T-cell (primary cell): ENCODE data around the gene PRPS1. TPM values are rescaled to one million over a fixed set of nuclear protein-coding genes. Genes with fewer than 3 reads are reported as not detected.

Experiments
- ATAC-seq, 4 experiments: fragments of 200-7000 bp in 3 of 4; fragments of 150-1000 bp in 1 of 4; cut with Tn5 transposase; replicated peaks in 1 of 4; 1 replicate in 3 of 4; 2 replicates in 1 of 4; pipeline ENCODE4 v1.10.0; 2021; ENCODE audit warnings: moderate library complexity in 3 of 4, mild to moderate bottlenecking in 2 of 4, moderate number of reproducible peaks in 1 of 4
- CTCF ChIA-PET, 2 donors: fragments of 300-600 bp; sonication (Branson Sonifier 250); formaldehyde crosslinking; loops; one replicate each; lab custom pipeline; 2022; ENCODE audit warnings: antibody characterized with exemption in 2 of 2; lab: Charles Lee
- POLR2A ChIA-PET, 2 donors: fragments of 300-600 bp; sonication (Branson Sonifier 250); formaldehyde crosslinking; loops; one replicate each; lab custom pipeline; 2022; ENCODE audit warnings: antibody characterized with exemption in 2 of 2; lab: Charles Lee
- DNase-seq, 35 experiments: peaks; one replicate each; pipeline versions ENCODE4 v3.0.0 to v3.0.0-alpha.2; 2013 to 2023
- H3K27ac ChIP-seq: one replicate; pipeline ENCODE4 v1.5.1; 2013; ENCODE audit warnings: low read length
- H3K27me3 ChIP-seq, 2 experiments: replicated peaks in 1 of 2; 1 replicate in 1 of 2; 2 replicates in 1 of 2; pipeline versions ENCODE4 v1.6.1 to v1.7.0; 2013; ENCODE audit warnings: low read length in 1 of 2, mixed read lengths in 1 of 2; ENCODE audit not compliant: control insufficient read depth in 2 of 2, insufficient read depth in 2 of 2; ENCODE audit errors: extremely low read depth in 1 of 2
- H3K36me3 ChIP-seq, 2 donors: 1 replicate in 1 of 2; 2 replicates in 1 of 2; pipeline versions ENCODE4 v1.6.1 to v1.7.0; 2013; ENCODE audit warnings: low read length in 1 of 2; ENCODE audit not compliant: control insufficient read depth in 2 of 2, insufficient read depth in 1 of 2; ENCODE audit errors: extremely low read depth in 1 of 2
- H3K4me1 ChIP-seq, 2 experiments: 1 replicate in 1 of 2; 2 replicates in 1 of 2; pipeline versions ENCODE4 v1.6.1 to v1.7.0; 2013; ENCODE audit warnings: low read length in 2 of 2, mixed read lengths in 1 of 2; ENCODE audit not compliant: insufficient read depth in 2 of 2, control insufficient read depth in 1 of 2; ENCODE audit errors: extremely low read depth in 1 of 2
- H3K4me3 ChIP-seq, 2 donors: 1 replicate in 1 of 2; 2 replicates in 1 of 2; pipeline versions ENCODE4 v1.5.1 to v1.7.0; 2013; ENCODE audit warnings: mild to moderate bottlenecking in 2 of 2, low read length in 1 of 2, moderate library complexity in 1 of 2; ENCODE audit not compliant: control insufficient read depth in 1 of 2; ENCODE audit errors: extremely low read depth in 1 of 2
- H3K9me3 ChIP-seq: 2 replicates; pipeline ENCODE4 v1.7.0; 2013
- H3K27ac Mint-ChIP-seq, 2 donors: one replicate each; pipeline ENCODE4 v1.8.0; 2020 to 2021; ENCODE audit warnings: mild to moderate bottlenecking in 2 of 2, mixed read lengths in 2 of 2
- H3K27me3 Mint-ChIP-seq, 2 donors: one replicate each; pipeline ENCODE4 v1.8.0; 2021 to 2022; ENCODE audit warnings: mixed read lengths in 2 of 2
- H3K36me3 Mint-ChIP-seq: one replicate; pipeline ENCODE4 v1.8.0; 2021; ENCODE audit warnings: mixed read lengths
- H3K4me1 Mint-ChIP-seq, 3 donors: one replicate each; pipeline ENCODE4 v1.8.0; 2020 to 2022; ENCODE audit warnings: mixed read lengths in 3 of 3, mild to moderate bottlenecking in 1 of 3
- H3K4me3 Mint-ChIP-seq, 3 donors: one replicate each; pipeline ENCODE4 v1.8.0; 2020 to 2022; ENCODE audit warnings: mild to moderate bottlenecking in 3 of 3, mixed read lengths in 3 of 3, moderate library complexity in 3 of 3
- H3K9me3 Mint-ChIP-seq, 3 donors: one replicate each; pipeline ENCODE4 v1.8.0; 2020 to 2022; ENCODE audit warnings: mixed read lengths in 3 of 3
- WGBS: methylation state at CpG from one replicate; pipeline ENCODE4 v1.1.5; 2013; ENCODE audit warnings: missing lambda C conversion rate; ENCODE audit not compliant: insufficient coverage; 5-methylcytosine and 5-hydroxymethylcytosine counted together
- total RNA-seq, 35 experiments: library from RNA in 6 of 35; stranded (reverse) in 6 of 35; fragments of 120-200 nt in 1 of 35; gene quantifications; one replicate each; pipeline versions ENCODE4 v1.2.1 to v1.2.4 and lab custom pipeline; 2013 to 2026

The PRPS1 gene
- total RNA-seq, 5 donors from 2014 or later (not counting 1 experiment from before 2014, with no cell fraction given): 57.9 to 74.0 (median 60.7) TPM

DNA sequence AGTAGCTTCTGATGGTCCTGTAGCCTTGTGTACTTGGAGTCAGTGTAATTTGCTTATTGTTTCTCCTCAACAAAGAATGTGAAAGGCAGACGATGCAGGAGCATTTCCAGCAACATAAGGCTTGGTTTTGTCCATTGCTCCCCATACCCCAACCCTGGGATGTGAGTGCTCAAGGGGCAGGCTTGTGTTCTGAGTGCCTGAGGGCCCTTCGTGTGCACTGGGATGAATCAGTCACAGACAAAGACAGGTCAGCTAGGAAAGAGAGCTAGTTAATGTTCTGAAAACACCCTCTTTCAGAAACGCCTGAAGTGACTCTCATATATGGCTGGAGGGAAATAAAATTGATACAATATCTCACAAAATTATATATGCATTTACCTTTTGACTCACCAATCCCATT lies 59.1 kb downstream of the PRPS1 start:
- CTCF ChIA-PET: no interaction called here
- no peak overlapping the region for H3K27ac Mint-ChIP-seq
- WGBS: no CpG with 5 or more reads among the region's 3 CpGs

DNA sequence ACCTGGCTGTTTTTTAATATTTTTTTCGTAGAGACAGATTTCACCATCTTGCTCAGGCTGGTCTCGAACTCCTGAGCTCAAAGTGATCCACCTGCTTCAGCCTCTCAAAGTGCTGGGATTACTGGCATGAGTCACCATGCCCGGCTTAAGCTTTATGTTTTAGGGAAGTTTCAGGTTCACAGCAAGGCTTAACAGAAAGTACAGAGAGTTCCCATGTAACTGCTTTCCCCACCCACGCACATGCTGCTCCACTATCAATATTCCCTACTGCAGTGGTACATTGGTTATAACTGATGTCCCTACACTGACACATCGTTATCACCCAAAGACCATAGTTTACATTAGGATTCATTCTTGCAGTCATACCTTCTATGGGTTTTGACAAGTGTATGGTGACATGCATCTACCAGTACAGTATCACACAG lies 62.7 kb downstream of the PRPS1 start:
- Histone ChIP-seq H3K27ac (no peak overlapping the region), H3K9me3 (no peaks in the 10 kb centered on the region), H3K4me3 (no peak overlapping the region), H3K36me3 (no peaks in the 10 kb centered on the region), H3K4me1 (peaks cover 0 to 5% of the 10 kb centered on the region in 2 experiments), H3K27me3 (no peaks in the 10 kb centered on the region)
- peaks cover 7 to 16% (median 14%) of the 10 kb centered on the region in 3 donors for H3K4me1 Mint-ChIP-seq
- DNase-seq (no peak), ATAC-seq (no peak)
- WGBS: no CpG with 5 or more reads among the region's 5 CpGs
- CTCF ChIA-PET: no interaction called here
- no peaks in the 10 kb centered on the region for H3K36me3 Mint-ChIP-seq
- POLR2A ChIA-PET: no interaction called here
- H3K9me3 Mint-ChIP-seq: no peaks in the 10 kb centered on the region
- H3K27me3 Mint-ChIP-seq: peaks cover 0 to 3% of the 10 kb centered on the region in 2 donors
- H3K4me3 Mint-ChIP-seq: no peak overlapping the region
- H3K27ac Mint-ChIP-seq: no peak overlapping the region

More for the DNA sequence above, 59.1 kb downstream of the PRPS1 start:
- H3K4me1 ChIP-seq: peaks cover 3 to 23% of the 10 kb centered on the region in 2 experiments
- Mint-ChIP-seq H3K36me3 (no peaks in the 10 kb centered on the region), H3K4me3 (no peak overlapping the region), H3K4me1 (peaks cover 30 to 41% (median 37%) of the 10 kb centered on the region in 3 donors), H3K9me3 (no peaks in the 10 kb centered on the region), H3K27me3 (peaks cover 0 to 7% of the 10 kb centered on the region in 2 donors)
- no peaks in the 10 kb centered on the region for H3K27me3 ChIP-seq
- no peaks in the 10 kb centered on the region for H3K36me3 ChIP-seq
- H3K4me3 ChIP-seq: no peak overlapping the region
- no peak overlapping the region for H3K27ac ChIP-seq
- H3K9me3 ChIP-seq: no peaks in the 10 kb centered on the region
- no peak for DNase-seq
- ATAC-seq: no peak
- POLR2A ChIA-PET: no interaction called here

GRCh38 chrX:107699616-107700015 lies 71.3 kb downstream of the PRPS1 start:
- no peak for DNase-seq
- no peak overlapping the region for H3K27ac Mint-ChIP-seq
- no peak overlapping the region for H3K4me3 ChIP-seq
- CTCF ChIA-PET: no interaction called here
- H3K27ac ChIP-seq: no peak overlapping the region
- H3K36me3 ChIP-seq: no peaks in the 10 kb centered on the region
- peaks cover 0 to 2% of the 10 kb centered on the region in 2 experiments for H3K4me1 ChIP-seq
- POLR2A ChIA-PET: interaction anchor here (0.6 to 0.8 kb wide), 2 partner anchors 12 to 16 kb away, joined by 3 read pairs; no protein-coding TSS in a partner anchor
- H3K9me3 Mint-ChIP-seq: no peaks in the 10 kb centered on the region
- no peak for ATAC-seq
- H3K27me3 Mint-ChIP-seq: peaks cover 0 to 21% of the 10 kb centered on the region in 2 donors
- H3K4me3 Mint-ChIP-seq: no peak overlapping the region
- no peaks in the 10 kb centered on the region for H3K27me3 ChIP-seq
- no peaks in the 10 kb centered on the region for H3K9me3 ChIP-seq
- peaks cover 21 to 27% (median 22%) of the 10 kb centered on the region in 3 donors for H3K4me1 Mint-ChIP-seq
- no peaks in the 10 kb centered on the region for H3K36me3 Mint-ChIP-seq
- no CpG with 5 or more reads among the region's 2 CpGs for WGBS

DNA sequence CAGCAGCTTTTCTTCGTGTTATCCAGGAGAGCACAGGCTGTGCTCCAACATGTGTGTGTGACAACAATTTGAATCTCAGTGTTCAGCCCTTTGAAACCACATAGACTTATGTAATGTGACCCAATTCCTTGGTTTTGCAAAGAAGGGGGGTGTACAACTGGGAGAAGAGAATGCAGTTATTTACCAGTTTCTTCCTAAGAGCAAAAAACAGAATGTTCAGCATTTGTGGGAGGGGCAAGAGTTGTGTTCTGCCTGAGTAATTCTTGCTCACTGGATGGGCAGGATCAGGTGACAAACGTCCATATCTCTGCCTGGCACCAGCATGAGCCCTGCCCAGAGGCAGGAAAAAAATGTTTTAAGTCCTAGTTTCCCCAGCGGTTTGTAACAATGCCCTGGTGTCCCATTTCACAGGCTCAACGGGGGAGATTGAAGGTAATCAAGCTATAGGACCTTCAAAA lies 72.0 kb downstream of the PRPS1 start:
- H3K27ac ChIP-seq: no peak overlapping the region
- no peaks in the 10 kb centered on the region for H3K9me3 Mint-ChIP-seq
- peaks cover 21 to 27% (median 22%) of the 10 kb centered on the region in 3 donors for H3K4me1 Mint-ChIP-seq
- no peaks in the 10 kb centered on the region for H3K27me3 ChIP-seq
- H3K27ac Mint-ChIP-seq: no peak overlapping the region
- H3K4me1 ChIP-seq: peaks cover 0 to 2% of the 10 kb centered on the region in 2 experiments
- no peaks in the 10 kb centered on the region for H3K9me3 ChIP-seq
- H3K27me3 Mint-ChIP-seq: peaks cover 0 to 19% of the 10 kb centered on the region in 2 donors
- WGBS: no CpG with 5 or more reads among the region's 4 CpGs
- DNase-seq (no peak), ATAC-seq (no peak)
- no peak overlapping the region for H3K4me3 ChIP-seq
- no peaks in the 10 kb centered on the region for H3K36me3 Mint-ChIP-seq
- POLR2A ChIA-PET: no interaction called here
- no peaks in the 10 kb centered on the region for H3K36me3 ChIP-seq
- no peak overlapping the region for H3K4me3 Mint-ChIP-seq
- CTCF ChIA-PET: interaction anchor here in 1 of 2 donors (1.0 kb wide), 1 partner anchor 27 kb away, joined by 3 read pairs; no protein-coding TSS in a partner anchor

Other genes with a start within 250 kb of the PRPS1 start
- 1 to 10 TPM in 2 of 5 donors, under 1 TPM in 3; 0.12 to 1.6 (median 0.86) TPM for gene FRMPD3, start 178.9 kb upstream of the PRPS1 start, total RNA-seq
- 1,000 to 10,000 TPM in 2 of 5 donors, 100 to 1,000 TPM in 3; 202 to 2,593 (median 248) TPM for gene TSC22D3, start 147.3 kb downstream of the PRPS1 start, total RNA-seq
- gene NCBP2L, start 149.2 kb downstream of the PRPS1 start, total RNA-seq: not detected
- 10 to 100 TPM; 14.9 to 21.1 (median 16.0) TPM for gene MID2, start 197.4 kb downstream of the PRPS1 start, total RNA-seq